SK-N-SH treated with all-trans-retinoic acid at 6 μM for 48 hours (cell line): ENCODE measurements around the gene DHX38.
"Not testable (repeated sequence)": the region's sequence is repeated elsewhere in the genome, so short reads cannot be mapped to it uniquely, and the experiment has no call there.

Source experiments
- ARNTL ChIP-seq: fragments of 450-650 bp; formaldehyde crosslinking; IDR thresholded peaks from 2 replicates; pipeline ENCODE4 v1.5.0; 2020; ENCODE audit warnings: low read depth, mild to moderate bottlenecking, moderate library complexity, borderline replicate concordance
- PPARA ChIP-seq: fragments of 250-450 bp; sonication (Bioruptor Pico); IDR thresholded peaks from 2 replicates; pipeline ENCODE4 v1.5.0; 2020; ENCODE audit warnings: mild to moderate bottlenecking, borderline replicate concordance
- ZFP30 ChIP-seq: fragments of 450-650 bp; formaldehyde crosslinking; IDR thresholded peaks from 2 replicates; pipeline ENCODE4 v1.5.0; 2022; ENCODE audit warnings: mild to moderate bottlenecking, moderate library complexity
- ZNF565 ChIP-seq: fragments of 450-650 bp; formaldehyde crosslinking; conservative IDR thresholded peaks from 2 replicates; pipeline ENCODE4 v1.5.0; 2020; ENCODE audit warnings: low read depth, mild to moderate bottlenecking, moderate library complexity

GRCh38 chr16:72076991-72077706 is 16.5 kb upstream of the DHX38 start:
- TF ChIP-seq ZNF565 (CRISPR knock-in tag); PPARA (CRISPR knock-in tag); ARNTL; ZFP30 (CRISPR knock-in tag): not testable (repeated sequence)
